Measurements from ENCODE around the gene GPR55.

- TF ChIP-seq CTCF (IDR thresholded peaks at IDR 0.05; ENCODE audit: low read length) (no peak), EZH2 (optimal IDR thresholded peaks at IDR 0.05; ENCODE audit: low read depth, low read length) (no peak)
Measured at GRCh38 chr2:230969659-230970015, 44.6 kb upstream of the GPR55 start.
